GM18508 (cell line): ENCODE data around the gene PIP5K1B.
"Not testable (repeated sequence)": the region's sequence is repeated elsewhere in the genome, so short reads cannot be mapped to it uniquely, and the experiment has no call there.

Experiments used
- ATAC-seq: cut with Tn5 transposase; IDR thresholded peaks from one replicate; pipeline ENCODE4 v1.9.1; 2021; ENCODE audit warnings: moderate number of reproducible peaks; ENCODE audit not compliant: insufficient read depth, unreplicated experiment

PIP5K1B gene

DNA sequence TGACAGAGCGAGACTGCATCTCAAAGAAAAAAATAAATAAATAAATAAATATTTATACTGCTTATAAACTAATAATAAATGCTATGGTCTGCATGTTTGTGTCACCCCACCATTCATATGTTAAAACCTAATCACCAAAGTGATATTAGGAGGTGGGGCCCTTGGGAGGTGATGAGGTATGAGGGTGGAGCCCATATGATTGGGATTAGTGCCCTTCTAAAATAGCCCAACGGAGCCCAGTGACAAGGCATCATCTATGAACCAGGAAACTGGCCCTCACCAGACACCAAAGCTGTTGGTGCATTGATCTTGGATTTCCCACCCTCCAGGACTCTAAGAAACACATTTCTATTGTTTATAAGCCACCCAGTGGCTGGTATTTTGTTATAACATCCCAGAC lies 335.6 kb downstream of the PIP5K1B start:
- ATAC-seq = no peak

DNA sequence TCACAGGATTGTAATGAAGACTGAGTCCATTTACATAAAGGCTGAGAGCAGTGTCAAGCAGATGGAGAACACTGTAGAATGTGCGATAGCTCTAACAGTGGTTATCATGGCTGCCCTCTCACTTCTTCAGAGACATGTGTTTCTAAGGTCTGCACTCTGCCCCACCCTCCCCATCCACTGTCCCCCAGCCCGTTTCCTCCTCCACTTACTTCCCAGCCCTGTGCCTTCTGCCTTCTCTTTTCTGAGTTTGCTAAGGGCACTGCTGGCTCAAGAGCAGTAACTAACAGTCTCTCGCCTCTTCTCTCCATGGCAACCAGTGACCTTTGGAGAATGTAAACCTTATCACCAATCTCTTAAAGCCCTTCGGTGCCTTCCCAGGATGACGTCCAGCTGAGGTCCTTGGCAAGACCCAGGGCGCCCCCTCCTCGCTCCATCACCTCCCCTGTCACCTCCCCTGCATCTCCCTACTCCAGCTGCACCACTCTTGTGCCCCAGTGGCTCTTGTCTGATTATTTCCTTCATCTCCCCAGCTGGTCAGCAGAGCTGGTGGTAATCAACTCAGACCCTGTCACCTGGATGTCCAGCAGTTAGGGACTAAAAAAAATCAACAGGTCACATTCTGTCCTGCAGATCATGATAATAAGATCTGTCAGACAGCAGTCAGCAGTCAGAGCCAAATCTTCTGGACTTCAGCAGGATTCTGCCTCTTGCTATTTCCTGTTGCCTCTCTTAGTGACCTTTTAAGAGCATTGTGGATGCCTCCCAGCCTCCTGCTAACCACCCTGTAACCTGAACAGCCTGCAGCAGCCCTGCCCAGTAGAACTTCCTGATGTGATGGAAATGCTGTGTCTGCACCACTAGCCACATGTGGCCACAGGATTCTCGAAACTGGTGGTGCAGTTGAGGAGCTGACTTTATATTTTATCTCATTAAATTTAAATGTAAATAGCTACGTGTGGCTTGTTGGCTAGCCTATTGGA lies 339.5 kb downstream of the PIP5K1B start:
- ATAC-seq = no peak

DNA sequence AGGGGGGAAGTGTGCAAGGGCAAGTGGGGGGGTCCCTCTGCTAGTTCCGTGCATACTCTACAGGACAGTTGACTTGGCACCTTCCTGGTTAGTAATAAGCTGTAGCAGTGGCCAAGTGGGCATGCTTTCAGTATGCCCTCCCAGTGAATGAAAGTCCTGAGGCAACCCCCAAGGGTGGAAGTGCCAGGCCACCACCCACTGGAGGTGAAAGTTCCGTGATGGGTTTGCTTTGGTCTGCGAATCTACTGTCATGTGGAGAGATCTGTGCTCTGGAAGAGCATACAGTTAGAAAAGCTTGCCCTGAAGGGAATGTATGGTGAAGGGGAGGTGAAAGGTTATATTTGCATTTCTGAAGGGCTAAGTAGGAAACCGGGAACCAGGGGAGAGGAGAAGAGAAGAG lies 340.8 kb downstream of the PIP5K1B start:
- no peak for ATAC-seq

DNA sequence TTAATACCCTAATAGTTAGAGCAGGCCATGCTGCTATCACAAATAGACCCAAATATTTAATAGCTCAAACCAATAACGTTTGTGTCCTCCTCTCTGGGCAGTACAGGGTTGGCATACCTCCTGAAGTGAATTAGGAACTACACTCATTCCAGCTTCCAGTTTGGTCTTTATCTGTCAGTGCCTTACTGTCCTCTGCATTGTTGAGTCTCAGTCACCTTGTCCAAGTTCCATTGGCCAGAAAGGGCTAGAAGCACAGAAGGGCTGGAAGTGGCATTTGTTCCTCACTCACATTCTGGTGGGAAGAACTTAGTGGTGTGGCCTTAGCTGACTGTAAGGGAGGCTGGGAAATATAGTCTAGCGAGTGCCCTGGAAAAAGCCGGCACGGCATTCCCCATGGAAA lies 341.7 kb downstream of the PIP5K1B start:
- ATAC-seq = no peak

DNA sequence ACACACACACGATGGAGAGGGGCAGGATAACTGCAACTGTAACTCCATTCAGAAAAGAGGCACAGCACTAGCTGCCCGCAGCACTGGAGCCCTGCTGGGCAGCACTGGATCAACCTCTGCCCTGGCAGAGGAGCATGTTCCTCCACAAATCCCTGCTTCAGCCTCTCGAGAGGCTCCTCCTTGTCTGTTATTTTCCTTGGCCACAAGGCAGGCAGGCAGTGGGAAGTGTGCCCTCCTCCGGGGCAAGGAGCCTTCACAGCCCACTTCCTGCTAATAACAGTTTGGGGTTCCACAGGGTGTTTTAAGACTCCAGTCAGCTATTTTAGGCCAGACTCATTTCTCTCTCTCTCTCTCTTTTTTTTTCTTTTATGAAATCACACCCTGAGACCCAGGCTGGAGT lies 342.3 kb downstream of the PIP5K1B start:
- ATAC-seq = no peak

DNA sequence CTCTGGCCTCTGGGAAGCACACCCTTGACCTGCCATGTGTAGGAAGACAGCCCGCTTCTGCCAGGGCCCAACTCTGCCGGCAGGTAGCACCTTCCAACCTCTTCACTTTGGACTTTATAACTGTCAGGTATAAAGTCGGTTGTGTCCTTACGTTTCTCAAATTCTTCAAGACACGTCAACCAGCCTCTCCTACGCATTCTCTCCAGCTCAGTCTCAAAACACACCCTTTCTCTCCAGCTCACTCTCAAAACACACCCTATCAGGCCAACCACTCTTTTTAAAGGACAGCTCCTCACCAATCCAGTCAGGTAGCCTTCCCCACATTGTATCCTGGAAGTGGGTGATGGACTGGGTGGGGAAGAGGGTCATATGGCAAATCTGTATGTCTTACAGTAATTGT lies 344.1 kb downstream of the PIP5K1B start:
- ATAC-seq = no peak

DNA sequence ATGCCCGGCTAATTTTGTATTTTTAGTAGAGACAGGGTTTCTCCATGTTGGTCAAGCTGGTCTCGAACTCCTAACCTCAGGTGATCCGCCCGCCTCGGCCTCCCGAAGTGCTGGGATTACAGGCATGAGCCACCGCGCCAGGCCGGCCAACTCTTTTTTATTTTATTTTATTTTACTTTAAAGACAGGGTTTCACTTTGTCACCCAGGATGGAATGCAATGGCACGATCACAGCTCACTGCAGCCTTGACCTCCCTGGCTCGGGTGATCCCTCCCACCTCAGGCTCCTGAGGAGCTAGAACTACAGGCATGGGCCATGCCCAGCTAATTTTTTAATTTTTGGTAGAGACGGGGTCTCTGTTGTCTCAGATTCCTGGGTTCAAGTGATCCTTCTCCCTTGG lies 345.9 kb downstream of the PIP5K1B start:
- ATAC-seq = not testable (repeated sequence)

DNA sequence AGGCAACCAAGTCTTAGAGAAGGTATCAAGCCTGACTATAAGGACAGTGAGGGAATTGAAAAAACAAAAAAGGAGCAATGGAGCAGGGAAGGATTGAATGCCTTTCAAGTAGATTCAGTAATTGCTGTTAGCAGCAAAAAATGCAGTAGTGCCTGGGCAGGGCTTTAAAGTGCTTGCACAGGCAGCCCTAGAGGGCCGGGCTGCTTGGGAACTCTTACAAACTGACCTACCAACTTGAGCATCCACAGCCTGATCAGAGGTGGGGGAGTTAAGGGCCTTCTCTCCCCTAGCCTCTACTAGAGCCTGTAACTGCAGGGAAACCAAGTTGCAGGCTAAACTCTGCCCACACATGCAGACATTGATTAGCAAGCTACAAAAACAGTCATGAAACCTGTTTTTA lies 349.9 kb downstream of the PIP5K1B start:
- no peak for ATAC-seq

DNA sequence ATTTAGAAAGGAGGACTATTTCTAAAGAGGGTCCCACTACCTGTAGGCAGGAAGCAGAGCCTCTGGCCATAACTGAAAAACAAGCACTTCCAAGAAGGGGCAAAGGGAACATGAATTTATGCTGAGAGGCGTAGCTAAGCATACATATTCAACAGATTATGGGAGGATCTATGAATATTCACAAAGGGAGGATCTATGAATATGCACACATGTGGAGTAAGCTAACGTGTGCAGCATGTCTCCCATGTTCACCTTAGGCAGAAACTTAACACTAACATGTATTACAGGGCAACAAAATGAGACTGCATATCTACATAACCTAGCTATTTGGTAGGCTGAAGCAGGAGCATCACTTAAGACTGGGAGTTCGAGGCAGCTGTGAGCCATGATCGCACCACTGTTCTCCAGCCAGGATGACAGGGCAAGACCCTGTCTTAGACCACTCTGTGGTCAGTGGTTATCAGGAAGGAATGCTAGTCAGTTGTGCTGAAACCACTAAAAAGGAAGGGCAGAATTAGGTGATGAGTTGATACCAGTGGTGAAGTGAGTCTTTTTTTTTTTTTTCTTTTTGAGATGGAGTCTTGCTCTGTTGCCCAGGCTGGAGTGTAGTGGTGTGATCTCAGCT lies 351.3 kb downstream of the PIP5K1B start:
- no peak for ATAC-seq

DNA sequence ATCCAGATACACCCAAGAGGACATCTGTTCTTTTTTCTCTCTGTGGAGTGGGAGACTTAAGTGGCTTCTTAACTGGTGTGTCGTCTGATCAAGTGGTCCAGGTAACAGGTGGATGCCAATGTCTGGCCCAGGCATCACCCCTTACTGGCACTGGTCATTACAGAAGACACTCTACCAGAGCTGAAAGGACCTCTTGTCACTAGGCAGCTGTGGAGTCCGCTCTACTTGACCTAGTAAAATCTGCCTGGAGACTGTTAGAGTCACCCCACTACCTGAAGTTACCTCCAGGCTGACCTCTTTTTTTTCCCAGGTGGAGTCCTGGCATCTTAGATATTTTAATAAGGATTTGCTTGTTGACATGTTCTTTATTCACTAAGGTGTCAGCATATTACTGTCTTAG lies 353.1 kb downstream of the PIP5K1B start:
- ATAC-seq = no peak
